Measurements from ENCODE around the gene BIRC7.

BIRC7 gene

GRCh38 chr20:63188641-63189321 is 46.9 kb upstream of the BIRC7 start:
- no peak for TF ChIP-seq CTCF (IDR thresholded peaks at IDR 0.05; ENCODE audit: borderline replicate concordance, control extremely low read depth, extremely low read depth, insufficient read depth, missing control alignments)
- in situ Hi-C loops (cut with MboI; ENCODE audit: low sequenced_read_pairs, unreplicated experiment), result no loop called here
- DNase-seq (ENCODE audit: low spot score), result no peak

GRCh38 chr20:63189322-63189642 is 46.4 kb upstream of the BIRC7 start:
- DNase-seq (ENCODE audit: low spot score), result no peak
- in situ Hi-C loops (cut with MboI; ENCODE audit: low sequenced_read_pairs, unreplicated experiment), result no loop called here
- TF ChIP-seq CTCF (IDR thresholded peaks at IDR 0.05; ENCODE audit: borderline replicate concordance, control extremely low read depth, extremely low read depth, insufficient read depth, missing control alignments), result no peak

DNA sequence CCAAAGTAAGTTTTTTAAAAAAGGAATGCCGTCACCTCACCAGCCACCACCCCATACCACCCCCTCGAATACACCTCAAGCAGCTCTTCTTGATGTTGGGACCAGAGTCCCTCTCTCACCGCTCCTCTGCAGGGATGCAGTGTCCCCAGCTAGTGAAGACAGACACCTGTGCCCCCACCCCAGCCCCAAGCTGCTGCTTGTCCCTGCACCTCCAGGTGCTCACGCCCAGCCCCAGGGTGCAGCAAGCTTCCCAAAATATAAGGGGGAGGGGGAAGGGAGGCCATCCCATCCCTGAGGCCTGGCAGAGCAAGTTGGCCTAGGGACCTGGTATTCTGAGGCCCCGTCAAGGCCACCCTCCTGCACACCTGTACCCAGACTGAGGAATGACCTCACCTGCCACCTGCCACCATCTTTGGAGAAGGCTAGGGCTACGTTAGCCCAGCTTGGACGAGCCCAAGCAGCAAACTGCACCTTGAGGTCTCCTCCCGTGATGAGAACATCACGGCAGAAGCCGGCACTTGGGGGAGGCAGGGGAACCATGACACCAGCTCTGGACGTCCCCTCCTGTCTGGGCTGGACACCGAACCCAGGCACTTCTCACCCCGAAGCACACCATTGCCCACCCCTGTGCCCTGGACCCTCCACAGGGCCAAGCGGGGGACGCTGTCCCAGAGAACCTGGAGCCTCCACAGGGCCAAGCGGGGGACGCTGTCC is 45.7 kb upstream of the BIRC7 start:
- in situ Hi-C loops (cut with MboI; ENCODE audit: low sequenced_read_pairs, unreplicated experiment), result no loop called here
- no peak for DNase-seq (ENCODE audit: low spot score)
- TF ChIP-seq CTCF (IDR thresholded peaks at IDR 0.05; ENCODE audit: borderline replicate concordance, control extremely low read depth, extremely low read depth, insufficient read depth, missing control alignments), result no peak

GRCh38 chr20:63190828-63191227 is 44.9 kb upstream of the BIRC7 start:
- no peak for DNase-seq (ENCODE audit: low spot score)
- in situ Hi-C loops (cut with MboI; ENCODE audit: low sequenced_read_pairs, unreplicated experiment), result no loop called here
- no peak for TF ChIP-seq CTCF (IDR thresholded peaks at IDR 0.05; ENCODE audit: borderline replicate concordance, control extremely low read depth, extremely low read depth, insufficient read depth, missing control alignments)

GRCh38 chr20:63191400-63191799 is 44.3 kb upstream of the BIRC7 start:
- no peak for DNase-seq (ENCODE audit: low spot score)
- in situ Hi-C loops (cut with MboI; ENCODE audit: low sequenced_read_pairs, unreplicated experiment), result no loop called here
- TF ChIP-seq CTCF (IDR thresholded peaks at IDR 0.05; ENCODE audit: borderline replicate concordance, control extremely low read depth, extremely low read depth, insufficient read depth, missing control alignments), result no peak

GRCh38 chr20:63192721-63193120 is 43.0 kb upstream of the BIRC7 start:
- in situ Hi-C loops (cut with MboI; ENCODE audit: low sequenced_read_pairs, unreplicated experiment), result no loop called here
- DNase-seq (ENCODE audit: low spot score), result no peak
- no peak for TF ChIP-seq CTCF (IDR thresholded peaks at IDR 0.05; ENCODE audit: borderline replicate concordance, control extremely low read depth, extremely low read depth, insufficient read depth, missing control alignments)

All from GM13976 (cell line).